HUES64 (cell line): ENCODE results near the gene DUOX1.
"Not testable (repeated sequence)": the region's sequence is repeated elsewhere in the genome, so short reads cannot be mapped to it uniquely, and the experiment has no call there.

Experiments used
- H3K27ac ChIP-seq: 2 replicates; pipeline ENCODE4 v1.7.0; 2013; ENCODE audit warnings: low read depth, low read length, inconsistent platforms
- H3K27me3 ChIP-seq: 2 replicates; pipeline ENCODE4 v1.6.1; 2013; ENCODE audit warnings: mild to moderate bottlenecking, low read length; ENCODE audit not compliant: insufficient read depth
- H3K36me3 ChIP-seq: 2 replicates; pipeline ENCODE4 v1.6.1; 2013; ENCODE audit warnings: mild to moderate bottlenecking, low read length; ENCODE audit not compliant: insufficient read depth
- H3K4me1 ChIP-seq: 2 replicates; pipeline ENCODE4 v1.6.1; 2013; ENCODE audit warnings: mild to moderate bottlenecking, low read length, moderate library complexity; ENCODE audit not compliant: insufficient read depth
- H3K4me3 ChIP-seq: 2 replicates; pipeline ENCODE4 v1.5.1; 2013; ENCODE audit warnings: mild to moderate bottlenecking, low read length, moderate library complexity
- H3K9ac ChIP-seq: 2 replicates; pipeline ENCODE4 v1.6.1; 2013; ENCODE audit warnings: mild to moderate bottlenecking, low read depth, low read length
- H3K9me3 ChIP-seq: 2 replicates; pipeline ENCODE4 v1.6.1; 2013; ENCODE audit warnings: low read depth, low read length; ENCODE audit not compliant: insufficient read depth
- WGBS: fragments of 150-250, 120-280 bp; methylation state at CpG from one replicate; pipeline ENCODE4 v1.1.7; 2013; ENCODE audit warnings: missing lambda C conversion rate; 5-methylcytosine and 5-hydroxymethylcytosine counted together

Gene DUOX1

DNA sequence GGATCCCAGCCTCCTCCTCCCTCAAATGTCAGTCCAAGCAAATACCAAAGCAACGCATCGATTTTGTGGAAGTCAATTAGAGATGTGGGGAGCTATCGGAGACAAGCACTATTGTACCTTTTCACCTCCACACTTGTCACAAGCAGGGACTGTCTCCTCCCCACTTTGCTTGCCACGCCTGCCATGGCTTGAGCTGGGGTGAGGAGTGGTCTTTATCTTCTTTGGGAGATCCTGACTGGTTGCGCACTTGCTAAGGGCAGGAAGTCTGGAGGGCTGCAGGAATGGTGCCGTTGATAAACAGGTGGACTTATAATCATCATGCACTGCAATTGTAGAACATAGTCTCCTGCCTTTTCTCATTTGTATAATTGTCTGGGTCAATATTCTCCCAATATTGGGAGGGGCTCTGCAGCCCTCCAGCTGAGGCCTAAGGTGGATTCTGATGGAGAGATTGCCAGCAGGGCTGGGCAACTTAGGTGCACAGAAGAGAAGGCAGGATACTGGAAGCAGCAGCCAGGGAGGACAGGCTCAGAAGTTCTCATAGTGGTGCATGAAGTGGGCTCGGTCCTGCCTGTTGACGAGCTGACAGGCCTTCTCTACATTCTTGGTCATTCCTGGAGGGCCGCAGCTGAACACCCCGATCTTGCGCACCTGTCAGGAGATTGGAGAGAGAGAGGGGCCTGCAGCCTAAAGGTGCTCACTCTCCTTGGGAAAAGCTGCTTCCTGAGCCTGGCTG is 36.0 kb upstream of the DUOX1 start:
- 95% methylated on average over 11 of the region's 11 CpGs for WGBS
- H3K4me3 ChIP-seq, result no peak overlapping the region
- H3K27ac ChIP-seq, result no peak overlapping the region
- H3K27me3 ChIP-seq, result no peaks in the 10 kb centered on the region; the same call in 1 of the 2 replicates
- no peaks in the 10 kb centered on the region for H3K4me1 ChIP-seq
- no peaks in the 10 kb centered on the region for H3K36me3 ChIP-seq
- no peaks in the 10 kb centered on the region for H3K9me3 ChIP-seq
- no peak overlapping the region for H3K9ac ChIP-seq

DNA sequence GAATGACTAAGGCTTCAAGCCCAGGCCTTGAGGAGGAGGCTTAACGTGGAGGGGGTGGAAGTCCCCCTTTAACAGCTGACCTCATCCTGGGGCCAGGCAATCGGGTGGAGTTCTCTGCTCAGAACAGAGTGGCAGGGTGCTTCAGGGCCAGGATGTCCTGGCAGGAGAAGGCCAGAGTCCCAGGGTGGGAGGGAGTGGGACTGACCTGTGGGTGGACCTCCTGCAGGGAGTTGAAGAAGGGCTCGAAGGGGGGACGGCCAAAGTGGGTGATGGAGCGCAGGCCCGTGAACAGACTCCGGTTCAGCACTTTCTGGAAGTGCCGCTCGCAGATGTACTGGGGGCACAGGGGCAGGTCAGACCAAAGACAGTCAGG is 35.5 kb upstream of the DUOX1 start:
- H3K27me3 ChIP-seq, result peaks cover under 1% of the 10 kb centered on the region; the same call in 1 of the 2 replicates
- H3K4me1 ChIP-seq, result no peaks in the 10 kb centered on the region
- WGBS, result 81% methylated on average over 9 of the region's 9 CpGs
- H3K9ac ChIP-seq, result no peak overlapping the region
- no peaks in the 10 kb centered on the region for H3K9me3 ChIP-seq
- H3K4me3 ChIP-seq, result no peak overlapping the region
- no peaks in the 10 kb centered on the region for H3K36me3 ChIP-seq
- H3K27ac ChIP-seq, result no peak overlapping the region

DNA sequence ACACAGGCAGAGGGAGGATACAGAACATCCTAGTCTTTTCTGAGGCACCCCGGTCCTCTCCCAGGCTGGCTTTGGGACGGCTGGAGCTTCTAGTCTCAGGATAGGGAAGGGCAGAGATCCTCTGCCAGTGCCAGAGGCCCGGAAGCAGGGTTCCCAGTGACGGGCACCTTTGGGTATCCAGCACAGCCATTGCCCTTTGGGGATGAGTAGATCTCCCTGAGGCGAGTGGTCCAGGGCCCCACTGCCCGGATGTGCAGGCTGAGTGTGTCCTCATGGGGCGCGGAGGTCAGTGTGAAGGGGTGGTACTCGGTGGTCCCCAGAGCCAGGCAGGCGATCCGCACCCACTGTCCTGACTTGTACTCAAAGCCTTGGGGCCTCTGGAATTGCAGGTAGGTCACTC is 34.1 kb upstream of the DUOX1 start:
- H3K4me3 ChIP-seq, result no peak overlapping the region
- peaks cover 2% of the 10 kb centered on the region; the same call in 1 of the 2 replicates for H3K27me3 ChIP-seq
- H3K36me3 ChIP-seq, result no peaks in the 10 kb centered on the region
- H3K4me1 ChIP-seq, result peaks cover 3% of the 10 kb centered on the region
- WGBS, result 92% methylated on average over 11 of the region's 11 CpGs
- no peak overlapping the region for H3K9ac ChIP-seq
- no peak overlapping the region for H3K27ac ChIP-seq
- no peaks in the 10 kb centered on the region for H3K9me3 ChIP-seq

DNA sequence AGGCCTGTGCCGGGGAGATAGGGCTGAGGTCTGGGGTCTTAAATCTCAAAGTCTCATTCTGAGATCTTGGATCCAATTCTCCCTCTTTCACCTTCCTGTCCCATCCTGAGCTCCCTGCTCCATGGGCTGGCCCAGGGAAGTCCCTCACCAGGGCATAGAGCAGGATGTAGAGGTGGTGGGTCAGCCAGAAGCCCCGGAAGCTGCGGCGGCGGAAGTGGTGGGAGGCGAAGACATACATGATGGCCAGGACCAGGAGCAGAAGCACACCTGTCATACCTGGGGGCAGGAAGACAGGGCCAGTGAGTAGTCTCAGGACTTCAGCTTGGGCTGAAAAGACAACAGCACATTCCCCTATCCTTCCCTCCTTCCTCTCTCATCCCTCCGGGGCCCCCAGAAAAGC is 32.3 kb upstream of the DUOX1 start:
- no peak overlapping the region for H3K27ac ChIP-seq
- 98% methylated on average over 7 of the region's 7 CpGs for WGBS

DNA sequence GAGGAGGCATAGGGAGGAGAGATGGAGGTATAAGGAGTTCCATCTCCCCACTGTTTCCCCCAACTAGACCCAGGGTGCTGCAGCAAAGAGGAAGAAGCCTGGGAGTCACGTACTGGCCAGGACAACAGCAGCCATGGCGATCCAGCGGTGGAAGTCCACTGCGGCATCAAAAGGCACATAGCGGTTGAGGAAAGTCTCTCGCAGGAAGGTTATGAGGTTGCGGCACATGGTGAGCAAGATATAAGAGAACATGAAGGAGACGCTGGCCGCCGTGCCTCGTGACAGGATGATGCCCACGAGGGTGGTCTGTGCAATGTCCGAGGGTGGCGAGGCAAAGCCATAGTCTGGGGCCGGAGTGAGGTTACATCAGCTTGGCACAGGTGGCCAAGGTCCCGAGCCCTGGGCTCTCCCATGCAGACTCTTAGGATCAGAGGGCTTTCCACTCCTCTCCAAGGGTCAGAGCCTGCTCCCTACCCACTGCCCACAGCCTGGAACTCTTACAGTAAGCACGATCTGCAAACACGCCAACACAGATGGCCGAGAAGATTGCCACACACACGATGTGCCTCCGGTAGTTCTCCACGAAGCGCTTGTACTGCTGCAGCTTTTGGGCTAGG is 30.1 kb upstream of the DUOX1 start:
- H3K36me3 ChIP-seq, result no peaks in the 10 kb centered on the region
- peaks cover 17% of the 10 kb centered on the region for H3K4me1 ChIP-seq
- no peak overlapping the region for H3K9ac ChIP-seq
- no peak overlapping the region for H3K27ac ChIP-seq
- H3K27me3 ChIP-seq, result 0 out of 2 replicates have a peak, but pooled peaks cover 2% of the 10 kb centered on the region
- WGBS, result 92% methylated on average over 23 of the region's 23 CpGs
- H3K4me3 ChIP-seq, result no peak overlapping the region
- no peaks in the 10 kb centered on the region for H3K9me3 ChIP-seq

More for the DNA sequence above, 32.3 kb upstream of the DUOX1 start:
- Histone ChIP-seq H3K27me3 (0 out of 2 replicates have a peak, but pooled peaks cover 2% of the 10 kb centered on the region), H3K4me3 (no peak overlapping the region), H3K9ac (no peak overlapping the region), H3K9me3 (no peaks in the 10 kb centered on the region), H3K4me1 (peaks cover 17% of the 10 kb centered on the region), H3K36me3 (no peaks in the 10 kb centered on the region)

DNA sequence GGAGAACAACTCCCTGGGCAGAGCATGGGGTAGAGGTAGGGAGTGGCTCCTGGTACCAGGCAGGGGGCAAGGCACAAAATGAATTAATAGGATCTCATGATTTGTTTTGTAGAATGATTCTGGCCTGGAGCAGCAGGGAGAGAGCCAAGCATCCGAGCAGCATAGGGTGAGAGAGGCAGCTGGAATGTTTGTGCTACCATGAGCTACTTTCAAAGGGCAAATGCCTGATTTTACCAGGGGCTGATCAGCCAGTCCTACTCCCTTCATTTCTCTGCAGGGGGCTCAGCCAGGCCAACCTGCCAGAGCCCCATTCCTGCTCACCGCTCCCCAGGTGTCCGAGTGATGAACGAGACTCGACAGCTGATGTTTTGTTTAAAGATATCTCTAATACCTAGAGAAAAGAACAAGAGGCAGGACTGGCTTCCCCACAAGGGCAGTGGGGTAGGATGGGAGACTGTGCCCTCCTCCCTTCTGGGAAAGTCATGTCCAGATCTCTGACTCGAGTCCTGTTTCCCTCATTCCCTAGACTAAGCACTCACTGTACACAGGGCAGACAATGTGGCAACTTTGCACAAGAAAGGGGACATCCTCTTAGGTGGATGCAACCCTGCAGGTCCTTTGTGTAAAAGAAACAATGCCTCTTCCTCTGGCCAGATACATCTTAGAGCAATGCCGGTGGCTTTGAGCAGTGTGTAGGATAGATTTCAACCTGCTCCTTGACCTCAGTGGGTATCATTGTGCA is 28.7 kb upstream of the DUOX1 start:
- H3K27me3 ChIP-seq, result peaks cover 2% of the 10 kb centered on the region; the same call in 1 of the 2 replicates
- H3K4me3 ChIP-seq, result no peak overlapping the region
- no peak overlapping the region for H3K9ac ChIP-seq
- H3K4me1 ChIP-seq, result peaks cover 17% of the 10 kb centered on the region
- H3K27ac ChIP-seq, result no peak overlapping the region
- H3K36me3 ChIP-seq, result no peaks in the 10 kb centered on the region
- WGBS, result 55% methylated on average over 4 of the region's 7 CpGs
- H3K9me3 ChIP-seq, result no peaks in the 10 kb centered on the region

DNA sequence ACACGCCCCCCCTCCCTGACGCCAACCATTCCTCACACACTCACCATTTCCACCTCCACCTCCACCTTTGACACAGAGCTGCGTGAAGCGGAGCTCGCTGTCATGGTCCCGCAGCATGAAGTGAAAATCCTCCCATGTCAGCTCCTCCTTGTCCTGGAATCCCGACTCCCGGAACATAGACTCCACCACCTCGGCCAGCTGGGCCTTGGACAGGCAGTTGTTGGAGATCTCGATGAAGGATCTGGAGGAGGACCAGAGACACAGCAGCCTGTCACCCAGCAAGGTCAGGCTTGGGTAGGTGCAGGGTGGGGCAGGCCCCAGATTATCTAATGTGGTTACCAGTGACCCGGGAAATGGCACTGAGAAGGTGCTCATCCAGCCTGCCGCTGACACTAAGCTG is 28.0 kb upstream of the DUOX1 start:
- H3K4me1 ChIP-seq, result peaks cover 17% of the 10 kb centered on the region
- no peak overlapping the region for H3K9ac ChIP-seq
- 91% methylated on average over 12 of the region's 12 CpGs for WGBS
- H3K27ac ChIP-seq, result no peak overlapping the region
- no peaks in the 10 kb centered on the region for H3K9me3 ChIP-seq
- H3K36me3 ChIP-seq, result no peaks in the 10 kb centered on the region
- peaks cover 2% of the 10 kb centered on the region; the same call in 1 of the 2 replicates for H3K27me3 ChIP-seq
- no peak overlapping the region for H3K4me3 ChIP-seq

DNA sequence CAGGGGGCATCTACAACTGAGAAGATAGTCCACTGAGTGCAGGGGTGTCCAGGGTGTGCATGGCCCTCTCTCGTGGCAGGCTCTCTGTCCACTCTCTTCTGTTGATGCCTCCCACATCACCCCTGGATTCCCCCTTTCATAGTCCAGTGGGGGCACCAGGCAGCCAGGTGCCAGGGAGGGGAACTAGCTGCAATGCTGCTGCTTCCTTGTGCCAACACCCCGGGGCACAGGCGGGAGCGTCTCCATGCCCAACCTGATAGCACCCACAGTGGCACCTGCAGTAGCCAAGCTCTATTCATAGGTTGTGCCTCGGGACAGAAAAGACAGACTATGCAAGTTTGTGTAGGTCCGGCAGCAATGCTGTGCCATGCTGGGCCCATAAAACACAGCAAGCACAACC is 27.6 kb upstream of the DUOX1 start:
- Histone ChIP-seq H3K27ac (no peak overlapping the region), H3K36me3 (no peaks in the 10 kb centered on the region)
- 94% methylated on average over 6 of the region's 6 CpGs for WGBS

DNA sequence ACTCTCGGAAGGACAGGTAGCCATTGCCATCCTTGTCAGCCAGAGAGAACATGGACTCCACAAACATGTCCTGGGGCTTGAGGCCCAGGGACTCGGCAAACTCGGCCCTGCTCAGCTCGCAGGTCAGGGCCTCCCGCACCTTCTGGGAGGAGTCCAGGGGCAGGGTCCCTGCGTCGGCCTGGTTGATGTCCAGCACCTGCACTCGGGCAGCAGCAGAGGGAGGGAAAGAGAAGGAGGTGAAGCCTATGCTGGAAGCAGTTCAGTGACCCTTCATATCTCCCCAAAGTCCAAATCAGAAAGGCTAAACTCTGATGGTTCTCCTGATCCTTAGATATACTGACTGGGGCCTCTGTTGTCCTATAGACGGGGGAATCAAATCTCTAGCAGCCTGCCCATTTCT is 25.6 kb upstream of the DUOX1 start:
- not testable (repeated sequence) for H3K4me3 ChIP-seq, H3K9me3 ChIP-seq, H3K27me3 ChIP-seq, H3K36me3 ChIP-seq, H3K9ac ChIP-seq, H3K27ac ChIP-seq
- H3K4me1 ChIP-seq, result peaks cover 17% of the 10 kb centered on the region
- 99% methylated on average over 8 of the region's 9 CpGs for WGBS

More for the DNA sequence above, 27.6 kb upstream of the DUOX1 start:
- Histone ChIP-seq H3K9ac (no peak overlapping the region), H3K4me3 (no peak overlapping the region), H3K27me3 (peaks cover 2% of the 10 kb centered on the region; the same call in 1 of the 2 replicates), H3K9me3 (no peaks in the 10 kb centered on the region), H3K4me1 (peaks cover 17% of the 10 kb centered on the region)

DNA sequence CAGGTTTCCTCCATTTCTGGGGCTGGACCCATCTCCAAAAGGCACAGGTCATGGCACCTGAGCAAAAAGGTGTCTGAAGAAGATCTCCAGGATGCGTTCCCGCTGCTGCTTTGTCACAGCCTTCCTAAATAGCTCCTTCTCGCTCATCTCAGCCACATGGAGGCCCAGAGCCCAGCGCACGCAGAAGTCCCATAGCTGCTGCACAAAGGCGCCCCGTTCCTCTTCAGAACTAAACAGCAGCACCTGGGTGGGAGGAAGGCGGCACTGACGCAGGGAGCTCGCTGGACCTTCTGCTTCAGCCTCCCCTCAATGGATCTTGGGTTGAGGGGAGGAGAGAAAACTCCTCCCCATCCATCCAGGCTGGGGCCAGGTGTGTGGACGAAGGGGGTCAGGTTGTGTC is 24.2 kb upstream of the DUOX1 start:
- no peak overlapping the region for H3K9ac ChIP-seq
- H3K9me3 ChIP-seq, result no peaks in the 10 kb centered on the region
- 93% methylated on average over 8 of the region's 11 CpGs for WGBS
- H3K27ac ChIP-seq, result no peak overlapping the region
- H3K4me3 ChIP-seq, result no peak overlapping the region
- no peaks in the 10 kb centered on the region for H3K36me3 ChIP-seq
- H3K27me3 ChIP-seq, result peaks cover 20% of the 10 kb centered on the region
- H3K4me1 ChIP-seq, result peaks cover 14% of the 10 kb centered on the region
